Stomach smooth muscle (tissue), 2 donors: ENCODE data around the gene ZCCHC8.
A peak's percentile ranks its signal among the peaks of the same experiment; 100 is the strongest.

Experiments
- H3K27ac ChIP-seq: one replicate; pipeline ENCODE4 v1.7.0; 2013; ENCODE audit warnings: mild to moderate bottlenecking, low read length, inconsistent platforms
- H3K27me3 ChIP-seq, 2 donors: one replicate each; pipeline ENCODE4 v1.7.0; 2013; ENCODE audit warnings: low read length in 2 of 2; ENCODE audit not compliant: insufficient read depth in 2 of 2, control insufficient read depth in 1 of 2
- H3K36me3 ChIP-seq, 2 donors: one replicate each; pipeline ENCODE4 v1.7.0; 2013; ENCODE audit warnings: low read length in 2 of 2; ENCODE audit not compliant: control insufficient read depth in 2 of 2, insufficient read depth in 2 of 2
- H3K4me1 ChIP-seq: one replicate; pipeline ENCODE4 v1.7.0; 2013; ENCODE audit warnings: low read length; ENCODE audit not compliant: control insufficient read depth, insufficient read depth
- H3K4me3 ChIP-seq, 2 donors: one replicate each; pipeline ENCODE4 v1.7.0; 2013; ENCODE audit warnings: low read length in 2 of 2
- H3K9ac ChIP-seq, 2 donors: one replicate each; pipeline ENCODE4 v1.7.0; 2013; ENCODE audit warnings: low read length in 2 of 2, mild to moderate bottlenecking in 1 of 2
- H3K9me3 ChIP-seq, 2 donors: one replicate each; pipeline ENCODE4 v1.7.0; 2013; ENCODE audit warnings: low read length in 2 of 2; ENCODE audit not compliant: control insufficient read depth in 2 of 2
- donor health status: healthy.
- donor health status: Pancreatic carcinoma.

The ZCCHC8 gene

DNA sequence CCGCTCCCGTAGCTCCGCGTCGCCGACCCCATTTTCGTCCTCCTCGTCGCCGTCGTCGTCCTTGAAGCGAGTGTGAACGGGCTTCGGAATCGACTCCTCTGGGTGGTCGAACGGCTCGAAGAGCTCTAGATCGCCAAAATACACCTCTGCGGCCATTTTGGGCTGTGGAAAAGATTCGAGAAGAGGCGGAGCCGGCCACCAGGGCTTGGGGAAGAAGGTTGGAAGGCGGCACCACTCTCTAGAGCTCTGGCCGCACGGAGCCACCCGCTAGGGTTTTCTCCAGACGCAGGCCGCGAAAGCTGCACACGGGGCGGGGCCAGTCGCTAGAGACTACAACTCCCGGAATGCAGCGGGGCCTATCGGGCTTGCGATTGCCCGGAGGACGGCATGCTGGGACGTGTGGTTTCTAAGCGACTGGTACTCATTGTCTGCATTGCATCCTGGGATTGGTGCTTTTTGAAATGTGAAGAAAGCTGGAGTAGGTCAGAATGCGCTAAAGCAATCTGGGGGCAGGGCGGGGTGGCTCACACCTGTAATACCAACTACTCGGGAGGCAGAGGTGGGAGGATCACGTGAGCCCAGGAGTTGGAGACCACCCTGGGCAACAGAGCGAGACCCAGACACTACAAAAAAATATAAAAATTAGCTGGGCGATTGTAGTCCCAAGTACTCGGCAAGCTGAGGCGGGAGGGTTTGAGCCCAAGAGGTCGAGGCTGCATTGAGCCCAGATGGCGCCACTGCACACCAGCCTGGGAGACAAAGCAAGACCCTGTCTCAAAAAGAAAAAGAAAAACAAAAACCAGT lies at the start of gene ZCCHC8:
ZCCHC8 (minus strand) TSS at position 248 of the 804 bp plus-strand sequence; CDS start at position 156, 92 bp downstream.
- Histone ChIP-seq H3K4me3 (peak within 1 kb of the TSS; percentile 93 to 97), H3K36me3 (peaks cover 15 to 24% of the 10 kb centered on the region in 2 donors), H3K27ac (peak within 1 kb of the TSS; percentile 98), H3K27me3 (no peaks in the 10 kb centered on the region), H3K9me3 (no peaks in the 10 kb centered on the region), H3K9ac (peak within 1 kb of the TSS; percentile 93 to 97), H3K4me1 (peaks cover 10% of the 10 kb centered on the region)

DNA sequence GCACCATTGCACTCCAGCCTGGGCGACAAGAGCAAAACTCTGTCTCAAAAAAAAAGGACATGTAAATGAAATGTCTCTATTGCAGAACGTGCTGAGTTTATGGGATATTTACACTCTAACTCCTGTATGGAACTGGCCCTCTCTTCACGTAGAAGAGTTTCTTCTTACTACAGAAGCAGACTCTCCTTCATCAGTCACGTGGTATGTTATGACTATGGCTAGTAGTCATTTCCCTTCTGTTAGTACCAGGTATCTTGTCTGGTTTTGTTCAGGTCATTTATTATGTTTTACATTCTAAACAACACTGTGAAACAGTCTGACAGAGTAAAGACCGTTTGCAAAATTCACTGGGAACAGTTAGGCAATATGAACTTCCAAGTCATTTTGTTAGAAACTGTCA lies 46.6 kb upstream of the ZCCHC8 start:
- Histone ChIP-seq H3K36me3 (peaks cover 0 to 6% of the 10 kb centered on the region in 2 donors), H3K4me3 (no peak overlapping the region), H3K9ac (no peak overlapping the region), H3K27ac (no peak overlapping the region), H3K9me3 (no peaks in the 10 kb centered on the region), H3K27me3 (no peaks in the 10 kb centered on the region), H3K4me1 (no peaks in the 10 kb centered on the region)

DNA sequence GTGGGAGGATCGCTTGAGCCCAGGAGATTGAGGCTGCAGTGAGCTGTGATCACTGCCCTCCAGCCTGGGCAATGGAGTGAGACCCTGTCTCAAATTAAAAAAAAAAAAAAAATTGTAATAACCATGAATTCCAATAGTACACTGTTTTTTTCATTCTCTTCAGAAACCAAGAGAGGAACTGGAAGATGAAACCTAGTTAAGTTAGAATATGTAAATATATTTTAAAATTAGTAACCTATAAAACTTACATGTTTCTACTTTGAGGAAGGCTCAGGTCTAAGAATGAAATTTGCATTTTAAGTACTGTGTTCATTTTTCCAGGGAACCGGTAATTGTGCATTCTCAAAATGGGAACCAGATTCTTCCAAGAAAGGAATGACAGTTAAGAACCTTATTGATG lies 45.1 kb upstream of the ZCCHC8 start:
- peaks cover 0 to 4% of the 10 kb centered on the region in 2 donors for H3K36me3 ChIP-seq
- no peak overlapping the region for H3K4me3 ChIP-seq
- H3K27ac ChIP-seq, result no peak overlapping the region
- no peaks in the 10 kb centered on the region for H3K27me3 ChIP-seq
- H3K4me1 ChIP-seq, result no peaks in the 10 kb centered on the region
- no peak overlapping the region for H3K9ac ChIP-seq
- no peaks in the 10 kb centered on the region for H3K9me3 ChIP-seq

DNA sequence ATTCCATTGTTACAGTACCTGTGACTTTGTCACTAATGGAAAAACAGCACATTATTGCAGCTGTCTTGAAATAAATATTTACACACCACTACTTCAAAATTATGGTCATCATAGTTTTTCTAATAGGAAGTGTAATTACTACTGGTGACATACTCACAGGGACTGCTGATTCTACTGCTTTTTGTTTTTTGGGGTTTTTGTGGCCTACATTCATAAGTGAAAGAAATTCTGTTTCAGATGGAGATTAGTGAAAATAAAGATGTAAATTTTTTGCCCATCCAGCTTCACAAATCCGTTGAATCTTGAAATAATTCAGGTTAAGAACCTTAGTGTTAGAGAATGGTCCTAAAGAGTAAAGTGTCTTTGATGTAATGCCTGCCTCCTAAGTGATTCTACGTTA lies 43.8 kb upstream of the ZCCHC8 start:
- Histone ChIP-seq H3K4me3 (no peak overlapping the region), H3K27ac (no peak overlapping the region), H3K36me3 (peaks cover 0 to 4% of the 10 kb centered on the region in 2 donors), H3K4me1 (no peaks in the 10 kb centered on the region), H3K9me3 (no peaks in the 10 kb centered on the region), H3K27me3 (no peaks in the 10 kb centered on the region), H3K9ac (no peak overlapping the region)

- Histone ChIP-seq H3K27ac (no peak overlapping the region), H3K4me3 (no peak overlapping the region), H3K36me3 (peaks cover 0 to 2% of the 10 kb centered on the region in 2 donors), H3K27me3 (no peaks in the 10 kb centered on the region), H3K9ac (no peak overlapping the region), H3K4me1 (no peaks in the 10 kb centered on the region), H3K9me3 (no peaks in the 10 kb centered on the region)
Observed at GRCh38 chr12:122538496-122538895, 37.8 kb upstream of the ZCCHC8 start.

DNA sequence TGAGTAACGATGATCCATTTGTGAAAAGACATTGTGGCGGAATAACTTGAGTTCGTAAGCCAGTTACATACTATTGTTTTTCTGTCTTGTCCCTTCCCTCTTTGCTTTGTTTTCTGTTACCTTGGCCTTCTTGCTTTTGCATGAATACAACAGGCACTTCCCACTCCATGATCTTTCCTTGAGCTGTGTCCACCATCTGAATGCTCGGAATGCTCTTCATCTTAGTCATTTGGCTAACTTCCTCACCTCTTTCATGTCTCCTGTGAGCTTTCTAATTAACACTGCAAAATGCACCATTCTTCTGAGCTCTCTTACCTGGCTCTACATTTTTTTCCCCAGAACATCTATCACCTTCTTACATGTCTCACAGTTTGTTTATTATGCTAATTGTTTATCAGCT lies 36.3 kb upstream of the ZCCHC8 start:
- Histone ChIP-seq H3K4me1 (no peaks in the 10 kb centered on the region), H3K4me3 (no peak overlapping the region), H3K27me3 (no peaks in the 10 kb centered on the region), H3K9me3 (no peaks in the 10 kb centered on the region), H3K27ac (no peak overlapping the region), H3K9ac (no peak overlapping the region), H3K36me3 (peaks cover 0 to 2% of the 10 kb centered on the region in 2 donors)

DNA sequence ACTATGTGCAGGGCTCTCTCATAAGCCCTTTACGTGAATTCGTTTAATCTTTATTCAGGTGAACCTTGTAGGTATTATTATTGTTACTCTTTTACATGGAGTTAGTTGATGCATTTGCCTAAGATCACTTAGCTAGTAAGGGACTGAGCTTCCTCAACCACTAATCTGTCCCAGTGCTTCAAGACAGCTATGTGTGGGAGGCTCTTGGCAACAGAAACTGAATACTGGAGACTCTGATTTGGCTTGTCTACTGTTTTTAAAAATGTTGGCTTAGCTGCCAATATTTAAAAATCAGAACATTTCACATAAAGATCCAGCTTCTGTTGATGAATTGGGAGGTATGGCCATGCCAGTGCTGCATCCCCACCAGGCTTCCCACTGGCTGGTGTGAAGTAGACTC lies 33.1 kb upstream of the ZCCHC8 start:
- Histone ChIP-seq H3K9me3 (no peaks in the 10 kb centered on the region), H3K27ac (no peak overlapping the region), H3K9ac (no peak overlapping the region), H3K36me3 (peaks cover 0 to 2% of the 10 kb centered on the region in 2 donors), H3K4me3 (no peak overlapping the region), H3K4me1 (no peaks in the 10 kb centered on the region), H3K27me3 (no peaks in the 10 kb centered on the region)

DNA sequence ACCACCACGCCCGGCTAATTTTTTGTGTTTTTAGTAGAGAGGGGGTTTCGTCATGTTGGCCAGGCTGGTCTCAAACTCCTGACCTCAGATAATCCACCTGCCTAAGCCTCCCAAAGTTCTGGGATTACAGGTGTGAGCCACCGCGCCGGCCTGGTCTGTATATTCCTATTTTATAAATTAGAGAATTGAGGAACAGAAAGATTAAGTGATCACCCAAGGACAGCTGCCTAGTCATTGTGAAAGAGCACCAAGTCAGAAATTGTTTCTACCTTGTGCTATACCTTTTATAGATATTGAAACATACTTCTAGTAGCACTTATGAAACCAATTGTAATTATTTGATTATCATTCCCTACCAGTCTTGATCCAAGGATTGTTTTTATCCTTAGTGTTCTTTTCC lies 28.3 kb upstream of the ZCCHC8 start:
- H3K27me3 ChIP-seq, result no peaks in the 10 kb centered on the region
- H3K9me3 ChIP-seq, result no peaks in the 10 kb centered on the region
- H3K4me3 ChIP-seq, result no peak overlapping the region
- no peak overlapping the region for H3K9ac ChIP-seq
- peaks cover 8% of the 10 kb centered on the region for H3K4me1 ChIP-seq
- H3K36me3 ChIP-seq, result peaks cover 2 to 4% of the 10 kb centered on the region in 2 donors
- no peak overlapping the region for H3K27ac ChIP-seq

- H3K27ac ChIP-seq, result no peak overlapping the region
- H3K27me3 ChIP-seq, result no peaks in the 10 kb centered on the region
- H3K36me3 ChIP-seq, result peaks cover 2 to 4% of the 10 kb centered on the region in 2 donors
- no peak overlapping the region for H3K4me3 ChIP-seq
- H3K9me3 ChIP-seq, result no peaks in the 10 kb centered on the region
- peaks cover 10% of the 10 kb centered on the region for H3K4me1 ChIP-seq
- no peak overlapping the region for H3K9ac ChIP-seq
Observed at GRCh38 chr12:122528582-122528981, 27.9 kb upstream of the ZCCHC8 start.

GRCh38 chr12:122527478-122527944 lies 26.8 kb upstream of the ZCCHC8 start:
- Histone ChIP-seq H3K4me3 (peak overlapping the region; percentile 70 to 88), H3K9ac (peak overlapping the region; percentile 50 to 69), H3K36me3 (peaks cover 2 to 4% of the 10 kb centered on the region in 2 donors), H3K4me1 (peaks cover 15% of the 10 kb centered on the region), H3K9me3 (no peaks in the 10 kb centered on the region), H3K27ac (peak overlapping the region; percentile 19), H3K27me3 (no peaks in the 10 kb centered on the region)
